PC-3 (cell line): ENCODE measurements around the gene KRTAP3-3. TPM values are rescaled to one million over a fixed set of nuclear protein-coding genes. Genes with fewer than 3 reads are reported as not detected.

Experiments used
- ATAC-seq: fragments of 200-7000 bp; cut with Tn5 transposase; 2 replicates; pipeline ENCODE4 v1.9.1; 2020; ENCODE audit warnings: mild to moderate bottlenecking, moderate library complexity
- BruUV-seq: library from RNA; stranded (reverse); fragments of 400-500 nt; replicated peaks from 2 replicates; lab custom pipeline; 2021; lab: Mats Ljungman, UMichigan
- CTCF ChIA-PET: fragments of 300-600 bp; sonication (Branson Sonifier 250); formaldehyde crosslinking; loops from one replicate; lab custom pipeline; 2022; ENCODE audit warnings: antibody characterized with exemption; lab: Charles Lee
- POLR2A ChIA-PET: fragments of 300-600 bp; sonication (Branson Sonifier 250); formaldehyde crosslinking; loops from one replicate; lab custom pipeline; 2022; ENCODE audit warnings: antibody characterized with exemption; ENCODE audit not compliant: unreplicated experiment; lab: Charles Lee
- DNase-seq: peaks from one replicate; pipeline ENCODE4 v3.0.0-alpha.2; 2015
- H2AFZ ChIP-seq: fragments of 300-600 bp; sonication (generic); 2 replicates; pipeline ENCODE4 v1.6.0; 2016; ENCODE audit warnings: antibody characterized with exemption, low read length
- H3F3A ChIP-seq: fragments of 300-600 bp; sonication (generic); one replicate; pipeline ENCODE4 v1.6.0; 2017; ENCODE audit warnings: antibody characterized with exemption, low read length, control low read depth, mild to moderate bottlenecking; ENCODE audit not compliant: unreplicated experiment
- H3K27ac ChIP-seq: fragments of 300-600 bp; sonication (generic); 2 replicates; pipeline ENCODE4 v1.5.1; 2016; ENCODE audit warnings: mild to moderate bottlenecking, low read length
- H3K27me3 ChIP-seq: fragments of 300-600 bp; sonication (generic); 2 replicates; pipeline ENCODE4 v1.6.1; 2016; ENCODE audit warnings: low read length, mixed read lengths
- H3K36me3 ChIP-seq: fragments of 300-600 bp; sonication (generic); 2 replicates; pipeline ENCODE4 v1.6.1; 2016; ENCODE audit warnings: low read depth, mixed run types, low read length, mixed read lengths
- H3K4me1 ChIP-seq: fragments of 300-600 bp; sonication (generic); 2 replicates; pipeline ENCODE4 v1.5.1; 2016; ENCODE audit warnings: low read length; ENCODE audit not compliant: insufficient read depth
- H3K4me2 ChIP-seq: fragments of 300-600 bp; sonication (generic); 2 replicates; pipeline ENCODE4 v1.6.0; 2016; ENCODE audit warnings: low read length
- H3K4me3 ChIP-seq: fragments of 300-600 bp; sonication (generic); 2 replicates; pipeline ENCODE4 v1.5.1; 2016; ENCODE audit warnings: mild to moderate bottlenecking, low read length, mixed read lengths
- H3K79me2 ChIP-seq: fragments of 300-600 bp; sonication (generic); 2 replicates; pipeline ENCODE4 v1.6.1; 2017; ENCODE audit warnings: low read length, mixed read lengths
- H3K9ac ChIP-seq: fragments of 300-600 bp; sonication (generic); 2 replicates; pipeline ENCODE4 v1.6.0; 2016; ENCODE audit warnings: mild to moderate bottlenecking, low read length
- H3K9me2 ChIP-seq: fragments of 300-600 bp; sonication (generic); replicated peaks from 2 replicates; pipeline ENCODE4 v1.6.1; 2016; ENCODE audit warnings: mixed run types, low read length, mixed read lengths
- H3K9me3 ChIP-seq: fragments of 300-600 bp; sonication (generic); 2 replicates; pipeline ENCODE4 v1.6.1; 2016; ENCODE audit warnings: low read length, mixed read lengths
- H4K20me1 ChIP-seq: fragments of 300-600 bp; sonication (generic); 2 replicates; pipeline ENCODE4 v1.6.1; 2016; ENCODE audit warnings: low read length, mixed read lengths
- EZH2 ChIP-seq: fragments of 300-600 bp; sonication (generic); IDR thresholded peaks from one replicate; pipeline ENCODE4 v1.6.1; 2017; ENCODE audit warnings: antibody characterized with exemption, mild to moderate bottlenecking, low read length; ENCODE audit not compliant: unreplicated experiment
- EZH2phosphoT487 ChIP-seq: fragments of 300-600 bp; sonication (generic); IDR thresholded peaks from 2 replicates; pipeline ENCODE4 v1.6.1; 2018; ENCODE audit warnings: mild to moderate bottlenecking, antibody characterized with exemption, low read length, borderline replicate concordance
- intact Hi-C: fragments of 100-400 bp; cut with micrococcal nuclease; formaldehyde crosslinking; loops from 2 replicates; pipeline ENCODE4 v1.9.0; 2023
- total RNA-seq: library from RNA; depleted of rRNA; stranded (reverse); fragments of >200 nt; gene quantifications from 2 replicates; pipeline ENCODE4 v1.2.3, GENCODE V29; 2014
- TF ChIP-seq, protein P1 (sequence below): fragments of 300-600 bp; sonication (generic); conservative IDR thresholded peaks from 2 replicates; pipeline ENCODE4 v1.5.1; 2017; ENCODE audit warnings: antibody characterized with exemption, low read depth, mild to moderate bottlenecking, low read length

KRTAP3-3 gene
- total RNA-seq, 1 experiment from 2014 or later: not detected

DNA sequence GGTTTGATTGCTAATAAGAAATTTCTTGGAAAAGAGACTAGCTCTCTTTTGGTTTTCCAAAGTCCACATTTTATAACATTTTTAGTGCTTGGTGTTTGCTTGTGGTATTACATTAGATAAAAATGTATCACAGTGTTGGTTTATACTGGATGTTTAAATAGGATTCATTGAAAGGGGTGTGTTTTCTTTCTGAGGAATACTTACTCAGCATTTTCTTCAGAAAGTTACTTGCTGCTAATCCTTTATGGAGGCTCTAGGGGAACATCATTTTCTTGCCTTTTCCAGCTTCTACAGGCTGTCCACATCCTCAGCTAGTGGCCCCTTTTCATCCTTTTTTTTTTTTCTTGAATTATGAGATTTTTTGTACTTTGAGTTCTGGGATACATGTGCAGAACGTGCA lies 26.4 kb downstream of the KRTAP3-3 start:
- POLR2A ChIA-PET: no interaction called here
- CTCF ChIA-PET: no interaction called here
- intact Hi-C loops: no loop called here

DNA sequence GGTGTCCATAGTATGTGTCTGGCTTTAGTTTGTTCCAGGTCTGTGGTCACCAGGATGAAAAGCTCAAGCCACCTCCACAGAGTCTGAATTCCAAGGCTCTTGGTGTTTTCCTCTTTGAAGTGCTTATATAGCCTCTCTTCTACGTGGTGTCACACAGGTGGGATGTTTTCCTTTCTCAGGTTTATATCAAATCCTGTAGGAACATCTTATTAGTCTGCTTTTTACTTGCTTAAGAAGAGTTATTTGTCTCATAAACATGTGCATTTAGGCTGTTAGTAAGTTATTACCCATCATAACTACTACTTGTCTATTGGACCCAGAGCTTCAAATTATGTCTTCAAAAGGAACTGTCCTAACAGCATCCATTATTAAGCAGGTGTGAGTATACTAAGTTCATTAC lies 27.1 kb downstream of the KRTAP3-3 start, which contains the start of gene KRT39:
Gene KRT39 (minus strand): TSS at position 101 of the 400 bp plus-strand sequence. CDS start 92 bp downstream, at position 9.
- BruUV-seq: no TSS peak
- DNase-seq: no peak
- Histone ChIP-seq H3K79me2 (no peaks in the 10 kb centered on the region), H3K27ac (no peak within 1 kb of the TSS), H3K4me3 (no peak within 1 kb of the TSS), H3K36me3 (no peaks in the 10 kb centered on the region; the same call in 1 of the 2 replicates), H3K9ac (no peak within 1 kb of the TSS), H3K9me3 (no peaks in the 10 kb centered on the region), H3K9me2 (no peaks in the 10 kb centered on the region), H3K4me1 (no peaks in the 10 kb centered on the region), H3F3A (no peaks in the 10 kb centered on the region), H3K27me3 (no peaks in the 10 kb centered on the region), H4K20me1 (no peaks in the 10 kb centered on the region), H2AFZ (no peak within 1 kb of the TSS), H3K4me2 (no peak within 1 kb of the TSS)
- ATAC-seq: no peak
- TF ChIP-seq EZH2 (no peak), EZH2phosphoT487 (no peak)
- TF ChIP-seq, protein P1, sequence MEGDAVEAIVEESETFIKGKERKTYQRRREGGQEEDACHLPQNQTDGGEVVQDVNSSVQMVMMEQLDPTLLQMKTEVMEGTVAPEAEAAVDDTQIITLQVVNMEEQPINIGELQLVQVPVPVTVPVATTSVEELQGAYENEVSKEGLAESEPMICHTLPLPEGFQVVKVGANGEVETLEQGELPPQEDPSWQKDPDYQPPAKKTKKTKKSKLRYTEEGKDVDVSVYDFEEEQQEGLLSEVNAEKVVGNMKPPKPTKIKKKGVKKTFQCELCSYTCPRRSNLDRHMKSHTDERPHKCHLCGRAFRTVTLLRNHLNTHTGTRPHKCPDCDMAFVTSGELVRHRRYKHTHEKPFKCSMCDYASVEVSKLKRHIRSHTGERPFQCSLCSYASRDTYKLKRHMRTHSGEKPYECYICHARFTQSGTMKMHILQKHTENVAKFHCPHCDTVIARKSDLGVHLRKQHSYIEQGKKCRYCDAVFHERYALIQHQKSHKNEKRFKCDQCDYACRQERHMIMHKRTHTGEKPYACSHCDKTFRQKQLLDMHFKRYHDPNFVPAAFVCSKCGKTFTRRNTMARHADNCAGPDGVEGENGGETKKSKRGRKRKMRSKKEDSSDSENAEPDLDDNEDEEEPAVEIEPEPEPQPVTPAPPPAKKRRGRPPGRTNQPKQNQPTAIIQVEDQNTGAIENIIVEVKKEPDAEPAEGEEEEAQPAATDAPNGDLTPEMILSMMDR: no peak
- ChIA-PET CTCF (no interaction called here), POLR2A (no interaction called here)
- intact Hi-C loops: no loop called here

More for the DNA sequence above, 26.4 kb downstream of the KRTAP3-3 start:
- no peak overlapping the region for H3K9ac ChIP-seq
- TF ChIP-seq, protein P1: no peak
- TF ChIP-seq EZH2: no peak
- no peaks in the 10 kb centered on the region for H3F3A ChIP-seq
- no peaks in the 10 kb centered on the region; the same call in 1 of the 2 replicates for H3K36me3 ChIP-seq
- H3K27ac ChIP-seq: no peak overlapping the region
- H3K79me2 ChIP-seq: no peaks in the 10 kb centered on the region
- no TSS peak for BruUV-seq
- no peak overlapping the region for H2AFZ ChIP-seq
- H3K27me3 ChIP-seq: no peaks in the 10 kb centered on the region
- no peak for DNase-seq
- H4K20me1 ChIP-seq: no peaks in the 10 kb centered on the region
- ATAC-seq: no peak
- H3K9me2 ChIP-seq: no peaks in the 10 kb centered on the region
- no peaks in the 10 kb centered on the region for H3K9me3 ChIP-seq
- no peak overlapping the region for H3K4me2 ChIP-seq
- H3K4me3 ChIP-seq: no peak overlapping the region
- H3K4me1 ChIP-seq: no peaks in the 10 kb centered on the region

DNA sequence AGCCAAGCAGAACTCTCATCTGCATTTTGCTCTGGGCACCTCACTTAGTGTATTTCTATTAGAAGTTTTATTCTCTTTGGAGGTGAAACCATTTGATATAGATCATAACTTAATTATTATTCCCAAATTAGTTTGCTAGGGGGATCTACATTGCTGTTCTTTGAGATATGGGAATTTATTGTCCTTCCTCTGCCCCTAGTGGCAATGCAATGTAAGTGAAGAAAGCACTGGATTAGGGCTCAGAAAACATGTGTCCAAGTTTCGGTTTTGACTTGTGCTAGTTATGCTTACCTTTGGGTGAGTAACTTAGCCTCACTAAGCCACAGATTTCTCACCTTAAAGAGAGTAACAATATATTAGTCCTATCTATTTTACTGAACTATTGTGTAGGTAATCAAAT lies 30.1 kb downstream of the KRTAP3-3 start:
- TF ChIP-seq, protein P1: peak; percentile 65
- no peak for TF ChIP-seq EZH2phosphoT487
- no peaks in the 10 kb centered on the region for H4K20me1 ChIP-seq
- no TSS peak for BruUV-seq
- no peaks in the 10 kb centered on the region for H3K9me3 ChIP-seq
- H3K79me2 ChIP-seq: no peaks in the 10 kb centered on the region
- H3K27me3 ChIP-seq: no peaks in the 10 kb centered on the region
- H3K27ac ChIP-seq: no peak overlapping the region
- H3K4me3 ChIP-seq: no peak overlapping the region
- H3K9ac ChIP-seq: no peak overlapping the region
- ATAC-seq: no peak
- H2AFZ ChIP-seq: no peak overlapping the region
- peaks cover 7% of the 10 kb centered on the region for H3K4me1 ChIP-seq
- DNase-seq: peak; percentile 38
- H3K4me2 ChIP-seq: no peak overlapping the region
- POLR2A ChIA-PET: no interaction called here
- H3K36me3 ChIP-seq: no peaks in the 10 kb centered on the region; the same call in 1 of the 2 replicates
- H3F3A ChIP-seq: no peaks in the 10 kb centered on the region
- CTCF ChIA-PET: no interaction called here
- intact Hi-C loops: no loop called here
- H3K9me2 ChIP-seq: no peaks in the 10 kb centered on the region
